ENCODE results near the gene RASAL3.

GRCh38 chr19:15412832-15413231 is 51.5 kb downstream of the RASAL3 start:
- TF ChIP-seq CTCF (IDR thresholded peaks at IDR 0.05) (no peak), POLR2AphosphoS5 (IDR thresholded peaks at IDR 0.05) (no peak), POLR2A (IDR thresholded peaks at IDR 0.05) (no peak)

All from upper lobe of left lung (tissue), 4 donors.